Thyroid gland (tissue), 4 donors: ENCODE data around the gene ITPR2.

Experiments
- CTCF ChIP-seq, 6 experiments: fragments of 200-600 bp in 3 of 6; fragments of 450-650 bp in 3 of 6; sonication (generic) in 3 of 6; IDR thresholded peaks; one replicate each; pipeline ENCODE4 v1.5.1; 2016 to 2019; ENCODE audit warnings: antibody characterized with exemption in 6 of 6, mild to moderate bottlenecking in 2 of 6, inconsistent platforms in 1 of 6, moderate library complexity in 1 of 6
- POLR2A ChIP-seq, 2 donors: fragments of 450-650 bp; IDR thresholded peaks; one replicate each; pipeline ENCODE4 v1.6.1; 2017; ENCODE audit warnings: antibody characterized with exemption in 2 of 2, mild to moderate bottlenecking in 2 of 2, moderate library complexity in 1 of 2

GRCh38 chr12:26801486-26801885 lies 31.5 kb downstream of the ITPR2 start:
- no peak for TF ChIP-seq CTCF (IDR thresholded peaks at IDR 0.05)
- TF ChIP-seq POLR2A (IDR thresholded peaks at IDR 0.05) = no peak
